A549 (cell line): ENCODE measurements around the gene CACNG8. TPM values are rescaled to one million over a fixed set of nuclear protein-coding genes. Genes with fewer than 3 reads are reported as not detected.

ENCODE experiments used
- ATAC-seq, 2 experiments: fragments of 200-7000 bp in 1 of 2; fragments of >200 bp in 1 of 2; cut with Nextera tagmentation in 1 of 2; cut with Tn5 transposase in 1 of 2; 3 replicates each; pipeline versions ENCODE4 v1.8.0 to v1.9.1; 2018 to 2020; ENCODE audit warnings: mild to moderate bottlenecking in 1 of 2, moderate library complexity in 1 of 2
- CTCF ChIA-PET: fragments of 300-600 bp; sonication (Branson Sonifier 250); formaldehyde crosslinking; extraction: SDS; loops from one replicate; lab custom pipeline; 2021; ENCODE audit warnings: antibody characterized with exemption, inconsistent platforms; lab: Yijun Ruan, JAX
- POLR2A ChIA-PET: fragments of 350-600 bp; formaldehyde crosslinking; extraction: SDS; loops from one replicate; lab custom pipeline; 2021; ENCODE audit warnings: antibody characterized with exemption, inconsistent platforms; lab: Yijun Ruan, JAX
- DNase-seq, 2 experiments: peaks; one replicate each; pipeline versions ENCODE4 v3.0.0 to v3.0.0-alpha.2; 2011 to 2016; ENCODE audit warnings: low read depth in 1 of 2, low spot score in 1 of 2
- FAIRE-seq: peaks from 2 replicates; lab custom pipeline; 2011; peaks lifted over from hg19 to GRCh38; lab: Jason Lieb, UNC
- H3K27ac ChIP-seq, 2 experiments: fragments of >200 bp; sonication (Bioruptor Twin); formaldehyde crosslinking; 3 replicates each; pipeline ENCODE4 v1.5.1; 2016 to 2017
- H3K4me1 ChIP-seq: fragments of >200 bp; sonication (Bioruptor Twin); formaldehyde crosslinking; 3 replicates; pipeline ENCODE4 v1.6.1; 2016
- H3K4me2 ChIP-seq: fragments of >200 bp; sonication (Bioruptor Twin); formaldehyde crosslinking; 3 replicates; pipeline ENCODE4 v1.6.1; 2016
- H3K4me3 ChIP-seq: fragments of >200 bp; sonication (Bioruptor Twin); formaldehyde crosslinking; 3 replicates; pipeline ENCODE4 v1.5.1; 2016
- H3K9me3 ChIP-seq: fragments of >200 bp; sonication (Bioruptor Twin); formaldehyde crosslinking; 3 replicates; pipeline ENCODE4 v1.6.1; 2016
- BHLHE40 ChIP-seq: IDR thresholded peaks from 2 replicates; pipeline ENCODE4 v1.6.1; 2012; ENCODE audit warnings: low read depth, low read length, inconsistent platforms
- CEBPB ChIP-seq, 2 experiments: fragments of >200 bp in 1 of 2; sonication (Bioruptor Twin) in 1 of 2; formaldehyde crosslinking in 1 of 2; IDR thresholded peaks; 2 replicates each; pipeline ENCODE4 v1.6.1; 2012 to 2016
- EHMT2 ChIP-seq: fragments of 200-600 bp; sonication (generic); IDR thresholded peaks from 2 replicates; pipeline ENCODE4 v1.6.1; 2016; ENCODE audit warnings: antibody characterized with exemption, low read depth, mild to moderate bottlenecking, moderate library complexity
- ESRRA ChIP-seq: fragments of 150-350 bp; IDR thresholded peaks from 2 replicates; pipeline ENCODE4 v1.6.1; 2014; ENCODE audit warnings: mild to moderate bottlenecking, low read length, borderline replicate concordance
- FOSL2 ChIP-seq, 2 experiments: fragments of 450-650 bp in 1 of 2; fragments of >200 bp in 1 of 2; sonication (Bioruptor Twin) in 1 of 2; formaldehyde crosslinking; IDR thresholded peaks; 2 replicates each; pipeline versions ENCODE4 v1.5.0 to v1.6.1; 2016 to 2020; ENCODE audit warnings: mild to moderate bottlenecking in 1 of 2, moderate library complexity in 1 of 2
- FOXS1 ChIP-seq: fragments of 250-450 bp; sonication (Bioruptor Pico); IDR thresholded peaks from 2 replicates; pipeline ENCODE4 v1.5.0; 2020; ENCODE audit warnings: mild to moderate bottlenecking, moderate library complexity
- GATA3 ChIP-seq: IDR thresholded peaks from 2 replicates; pipeline ENCODE4 v1.6.1; 2012; ENCODE audit warnings: borderline replicate concordance
- HOXA7 ChIP-seq: fragments of 250-450 bp; sonication (Bioruptor Pico); IDR thresholded peaks from 2 replicates; pipeline ENCODE4 v1.5.0; 2020; ENCODE audit warnings: mild to moderate bottlenecking, moderate library complexity
- KDM5A ChIP-seq: fragments of 200-600 bp; sonication (generic); IDR thresholded peaks from 2 replicates; pipeline ENCODE4 v1.6.1; 2016; ENCODE audit warnings: antibody characterized with exemption, mild to moderate bottlenecking
- MAFK ChIP-seq: fragments of 450-650 bp; IDR thresholded peaks from 2 replicates; pipeline ENCODE4 v1.6.1; 2014; ENCODE audit not compliant: partially characterized antibody
- MAZ ChIP-seq: fragments of 150-350 bp; IDR thresholded peaks from 2 replicates; pipeline ENCODE4 v1.6.1; 2014; ENCODE audit warnings: antibody characterized with exemption, low read depth, low read length, borderline replicate concordance
- NFE2L2 ChIP-seq: fragments of 150-350 bp; conservative IDR thresholded peaks from 2 replicates; pipeline ENCODE4 v1.6.1; 2014; ENCODE audit warnings: low read length
- NR3C1 ChIP-seq: fragments of >200 bp; sonication (Bioruptor Twin); formaldehyde crosslinking; IDR thresholded peaks from 3 replicates; pipeline ENCODE4 v1.6.1; 2017
- PHF8 ChIP-seq: fragments of 200-600 bp; sonication (generic); IDR thresholded peaks from 2 replicates; pipeline ENCODE4 v1.6.1; 2016; ENCODE audit warnings: low read depth, mild to moderate bottlenecking, antibody characterized with exemption, moderate library complexity, borderline replicate concordance
- POLR2AphosphoS2 ChIP-seq: conservative IDR thresholded peaks from 2 replicates; pipeline ENCODE4 v1.6.1; 2012; ENCODE audit warnings: low read length, improper control_type of control experiment, inconsistent platforms
- RNF2 ChIP-seq: fragments of 200-600 bp; sonication (generic); IDR thresholded peaks from 2 replicates; pipeline ENCODE4 v1.6.1; 2016; ENCODE audit warnings: low read depth, mild to moderate bottlenecking, antibody characterized with exemption, moderate library complexity, borderline replicate concordance
- SMC3 ChIP-seq: fragments of >200 bp; sonication (Bioruptor Twin); formaldehyde crosslinking; IDR thresholded peaks from 3 replicates; pipeline ENCODE4 v1.6.1; 2018; ENCODE audit warnings: inconsistent platforms
- SREBF2 ChIP-seq: fragments of 450-650 bp; IDR thresholded peaks from 2 replicates; pipeline ENCODE4 v1.6.1; 2014; ENCODE audit warnings: mild to moderate bottlenecking, moderate library complexity
- ZFP36 ChIP-seq: fragments of 450-650 bp; IDR thresholded peaks from 2 replicates; pipeline ENCODE4 v1.6.1; 2014; ENCODE audit warnings: borderline replicate concordance; ENCODE audit not compliant: partially characterized antibody
- WGBS: methylation state at CpG from one replicate; pipeline ENCODE4 v1.1.6; 2017; ENCODE audit errors: missing lambda C conversion rate; 5-methylcytosine and 5-hydroxymethylcytosine counted together
- polyA plus RNA-seq, 4 experiments: library from polyadenylated mRNA; depleted of rRNA in 3 of 4; stranded (reverse); fragments of >200 nt; fragmentation: RNase III in 1 of 4; extraction: RNeasy Plus Mini Kit Qiagen cat#74134 plus additional on column Dnase treatment in 1 of 4; gene quantifications; 2 replicates in 3 of 4; 3 replicates in 1 of 4; pipeline ENCODE4 v1.2.3, GENCODE V29; 2011 to 2017
- TF ChIP-seq, protein P1 (sequence below): IDR thresholded peaks from 2 replicates; pipeline ENCODE4 v1.6.1; 2012
- TF ChIP-seq, protein P2 (sequence below): IDR thresholded peaks from 2 replicates; pipeline ENCODE4 v1.6.1; 2012; ENCODE audit warnings: low read depth, borderline replicate concordance
- TF ChIP-seq, protein P3 (sequence below): fragments of 250-450 bp; sonication (Bioruptor Pico); IDR thresholded peaks from 2 replicates; pipeline ENCODE4 v1.5.0; 2021; ENCODE audit warnings: mild to moderate bottlenecking, moderate library complexity, borderline replicate concordance

CACNG8 gene
- polyA plus RNA-seq, 2 of the 4 experiments (the other 2 are of a cell fraction), result 1.1 to 5.8 TPM

DNA sequence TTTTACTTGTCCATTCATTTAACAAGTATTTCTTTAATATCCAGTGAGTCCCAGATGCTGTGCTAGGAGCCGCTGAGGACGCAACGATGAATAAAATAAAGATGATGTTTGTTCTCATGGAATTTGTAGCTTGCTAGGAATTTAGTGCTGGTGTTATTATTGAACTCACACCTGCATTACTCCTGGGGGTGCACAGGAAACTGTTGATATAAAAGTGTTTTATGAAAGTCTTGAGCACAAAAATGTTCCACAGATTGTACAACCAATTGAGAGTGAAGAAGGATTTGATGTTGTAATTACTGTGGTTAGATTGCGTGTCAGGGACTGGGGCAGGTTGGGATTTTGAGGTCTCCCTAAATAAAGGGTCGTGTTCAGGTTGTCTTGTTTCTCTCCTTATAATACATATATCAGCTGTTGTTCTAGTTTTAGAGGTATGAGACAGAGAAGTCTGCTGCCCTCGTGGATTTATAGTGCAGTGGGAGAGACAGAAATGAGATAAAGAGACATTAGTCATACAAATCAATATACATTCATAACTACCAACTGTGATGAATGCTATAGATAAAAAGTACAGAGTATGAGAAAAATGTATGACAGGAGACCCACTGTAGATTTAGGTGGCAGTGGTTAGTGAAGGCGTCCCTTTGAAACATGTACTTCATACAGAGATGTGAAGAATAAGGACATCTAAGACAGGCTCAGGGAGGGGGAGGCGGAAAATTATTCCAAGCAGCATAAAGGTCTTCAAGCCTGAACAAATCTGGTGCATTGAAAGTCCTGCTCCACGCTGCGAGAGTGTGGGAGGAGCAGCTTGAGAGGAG lies 40.0 kb downstream of the CACNG8 start:
- Histone ChIP-seq H3K4me1 (peaks cover 43% of the 10 kb centered on the region), H3K9me3 (no peaks in the 10 kb centered on the region), H3K4me3 (no peak overlapping the region), H3K4me2 (peak overlapping the region; percentile 25), H3K27ac (peak overlapping the region; percentile 33 to 71; a peak in 5 of 6 replicates)
- ATAC-seq (peak in 1 of 2 experiments; percentile 6; a peak in 3 of 6 replicates), DNase-seq (no peak), FAIRE-seq (peak; percentile 7)
- WGBS, result 60% methylated on average over 10 of the region's 10 CpGs
- ChIA-PET POLR2A (interaction anchor here (1.0 to 1.1 kb wide), 2 partner anchors 11 to 22 kb away, joined by 6 to 7 read pairs; partner anchors contain the start of gene CACNG6), CTCF (interaction anchor here (0.7 to 3.0 kb wide), 7 partner anchors 9 to 137 kb away, joined by 3 to 27 read pairs (median 5); no protein-coding TSS in a partner anchor)
- peak; percentile 61; the same call in 1 of the 2 replicates for TF ChIP-seq HOXA7 (CRISPR knock-in tag)
- TF ChIP-seq NR3C1, result no peak
- TF ChIP-seq FOSL2 (IDR thresholded peaks at IDR 0.05), result no peak
- peak; percentile 38; the same call in 1 of the 2 replicates for TF ChIP-seq FOSL2 (CRISPR knock-in tag; IDR thresholded peaks at IDR 0.05)
- peak; percentile 56; the same call in 1 of the 2 replicates for TF ChIP-seq GATA3

DNA sequence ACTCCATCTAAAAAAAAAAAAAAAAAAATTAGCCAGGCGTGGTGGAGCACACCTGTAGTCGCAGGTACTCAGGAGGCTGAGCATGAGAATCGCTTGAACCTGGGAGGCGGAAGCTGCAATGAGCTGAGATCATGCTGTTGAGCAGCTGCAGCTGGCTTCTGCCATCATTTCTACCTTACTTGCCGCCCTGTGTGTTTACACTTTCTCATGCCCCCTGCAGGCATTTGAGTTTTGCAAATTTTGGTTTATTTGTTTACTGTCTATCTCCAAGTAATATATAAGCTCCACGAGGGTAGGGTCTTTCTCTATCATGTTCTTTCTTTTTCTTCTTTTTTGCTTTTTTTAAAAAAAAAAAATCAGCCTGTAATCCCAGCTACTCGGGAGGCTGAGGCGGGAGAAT lies 46.7 kb downstream of the CACNG8 start:
- peak overlapping the region; percentile 92 to 94 for H3K27ac ChIP-seq
- WGBS, result 49% methylated on average over 8 of the region's 8 CpGs
- no peak overlapping the region for H3K4me3 ChIP-seq
- peaks cover 52% of the 10 kb centered on the region for H3K4me1 ChIP-seq
- POLR2A ChIA-PET, result interaction anchor here (0.7 to 1.0 kb wide), 5 partner anchors 10 to 130 kb away, joined by 3 to 5 read pairs (median 3); no protein-coding TSS in a partner anchor
- FAIRE-seq (no peak), ATAC-seq (no peak), DNase-seq (peak in 1 of 2 experiments; percentile 80)
- peak overlapping the region; percentile 80 for H3K4me2 ChIP-seq
- TF ChIP-seq NFE2L2, result no peak
- TF ChIP-seq CEBPB (IDR thresholded peaks at IDR 0.05), result peak in 1 of 2 experiments; percentile 67; a peak in 1 of 4 replicates
- TF ChIP-seq ESRRA, result no peak
- no peak for TF ChIP-seq POLR2AphosphoS2
- TF ChIP-seq KDM5A, result no peak
- no peak for TF ChIP-seq SREBF2
- no peak for TF ChIP-seq BHLHE40
- no peak for TF ChIP-seq MAFK
- TF ChIP-seq GATA3, result peak; percentile 56; the same call in 1 of the 2 replicates
- TF ChIP-seq FOSL2 (IDR thresholded peaks at IDR 0.05), result no peak
- TF ChIP-seq FOSL2 (CRISPR knock-in tag; IDR thresholded peaks at IDR 0.05), result peak; percentile 27; the same call in 1 of the 2 replicates
- no peak for TF ChIP-seq FOXS1
- no peak for TF ChIP-seq MAZ
- no peak for TF ChIP-seq NR3C1
- no peak for TF ChIP-seq RNF2
- TF ChIP-seq ZFP36, result no peak
- TF ChIP-seq PHF8, result no peak
- TF ChIP-seq, protein P1, sequence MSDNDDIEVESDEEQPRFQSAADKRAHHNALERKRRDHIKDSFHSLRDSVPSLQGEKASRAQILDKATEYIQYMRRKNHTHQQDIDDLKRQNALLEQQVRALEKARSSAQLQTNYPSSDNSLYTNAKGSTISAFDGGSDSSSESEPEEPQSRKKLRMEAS, result no peak
- CTCF ChIA-PET, result interaction anchor here (0.7 to 3.6 kb wide), 8 partner anchors 8 to 159 kb away, joined by 3 to 22 read pairs (median 4); no protein-coding TSS in a partner anchor
- H3K9me3 ChIP-seq, result no peaks in the 10 kb centered on the region

DNA sequence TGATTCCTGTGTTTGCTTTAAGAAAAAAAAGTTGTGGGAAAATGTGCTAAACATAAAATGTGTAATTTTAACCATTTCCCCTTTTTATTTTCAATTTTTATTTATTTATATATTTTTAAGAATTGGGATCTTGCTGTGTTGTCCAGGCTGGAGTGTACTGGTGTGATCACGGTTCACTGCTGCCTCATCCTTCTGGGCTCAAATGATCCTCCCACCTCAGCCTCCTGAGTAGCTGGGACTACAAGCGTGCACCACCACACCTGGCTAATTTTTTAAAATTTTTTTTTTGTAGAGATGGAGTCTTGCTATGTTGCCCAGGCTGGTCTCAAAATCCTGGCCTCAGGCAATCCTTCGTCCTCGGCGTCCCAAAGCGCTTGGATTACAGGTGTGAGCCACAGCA lies 47.7 kb downstream of the CACNG8 start:
- ChIA-PET CTCF (interaction anchor here (1.4 to 1.7 kb wide), 4 partner anchors 16 to 202 kb away, joined by 3 to 6 read pairs (median 3); no protein-coding TSS in a partner anchor), POLR2A (no interaction called here)
- no peak overlapping the region for H3K4me3 ChIP-seq
- H3K9me3 ChIP-seq, result no peaks in the 10 kb centered on the region
- 93% methylated on average over 6 of the region's 6 CpGs for WGBS
- no peak for DNase-seq
- FAIRE-seq, result no peak
- peak overlapping the region; percentile 92 to 94; a peak in 5 of 6 replicates for H3K27ac ChIP-seq
- no peak overlapping the region for H3K4me2 ChIP-seq
- H3K4me1 ChIP-seq, result peaks cover 55% of the 10 kb centered on the region
- no peak for ATAC-seq
- TF ChIP-seq, protein P2, sequence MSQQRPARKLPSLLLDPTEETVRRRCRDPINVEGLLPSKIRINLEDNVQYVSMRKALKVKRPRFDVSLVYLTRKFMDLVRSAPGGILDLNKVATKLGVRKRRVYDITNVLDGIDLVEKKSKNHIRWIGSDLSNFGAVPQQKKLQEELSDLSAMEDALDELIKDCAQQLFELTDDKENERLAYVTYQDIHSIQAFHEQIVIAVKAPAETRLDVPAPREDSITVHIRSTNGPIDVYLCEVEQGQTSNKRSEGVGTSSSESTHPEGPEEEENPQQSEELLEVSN, result no peak
- TF ChIP-seq SMC3 (no peak), EHMT2 (no peak), SREBF2 (no peak)
- TF ChIP-seq, protein P3, sequence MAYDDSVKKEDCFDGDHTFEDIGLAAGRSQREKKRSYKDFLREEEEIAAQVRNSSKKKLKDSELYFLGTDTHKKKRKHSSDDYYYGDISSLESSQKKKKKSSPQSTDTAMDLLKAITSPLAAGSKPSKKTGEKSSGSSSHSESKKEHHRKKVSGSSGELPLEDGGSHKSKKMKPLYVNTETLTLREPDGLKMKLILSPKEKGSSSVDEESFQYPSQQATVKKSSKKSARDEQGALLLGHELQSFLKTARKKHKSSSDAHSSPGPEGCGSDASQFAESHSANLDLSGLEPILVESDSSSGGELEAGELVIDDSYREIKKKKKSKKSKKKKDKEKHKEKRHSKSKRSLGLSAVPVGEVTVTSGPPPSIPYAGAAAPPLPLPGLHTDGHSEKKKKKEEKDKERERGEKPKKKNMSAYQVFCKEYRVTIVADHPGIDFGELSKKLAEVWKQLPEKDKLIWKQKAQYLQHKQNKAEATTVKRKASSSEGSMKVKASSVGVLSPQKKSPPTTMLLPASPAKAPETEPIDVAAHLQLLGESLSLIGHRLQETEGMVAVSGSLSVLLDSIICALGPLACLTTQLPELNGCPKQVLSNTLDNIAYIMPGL (CRISPR knock-in tag), result peak; percentile 38; the same call in 1 of the 2 replicates
